ENCODE measurements around the gene TEAD2.
A peak's percentile ranks its signal among the peaks of the same experiment; 100 is the strongest.
"Not testable (repeated sequence)": the region's sequence is repeated elsewhere in the genome, so short reads cannot be mapped to it uniquely, and the experiment has no call there.

TEAD2 gene

GRCh38 chr19:49301165-49301865 is 60.9 kb downstream of the TEAD2 start:
- DNase-seq = peak; percentile 76
- Mint-ChIP-seq H3K27ac (no peak overlapping the region), H3K4me1 (peaks cover 10% of the 10 kb centered on the region), H3K4me3 (peak overlapping the region in 1 of 2 donors; percentile 41), H3K9me3 (no peaks in the 10 kb centered on the region), H3K27me3 (no peaks in the 10 kb centered on the region)
- ATAC-seq = peak; percentile 99

- H3K9me3 Mint-ChIP-seq = not testable (repeated sequence)
Observed at GRCh38 chr19:49298653-49299052, 63.6 kb downstream of the TEAD2 start.

DNA sequence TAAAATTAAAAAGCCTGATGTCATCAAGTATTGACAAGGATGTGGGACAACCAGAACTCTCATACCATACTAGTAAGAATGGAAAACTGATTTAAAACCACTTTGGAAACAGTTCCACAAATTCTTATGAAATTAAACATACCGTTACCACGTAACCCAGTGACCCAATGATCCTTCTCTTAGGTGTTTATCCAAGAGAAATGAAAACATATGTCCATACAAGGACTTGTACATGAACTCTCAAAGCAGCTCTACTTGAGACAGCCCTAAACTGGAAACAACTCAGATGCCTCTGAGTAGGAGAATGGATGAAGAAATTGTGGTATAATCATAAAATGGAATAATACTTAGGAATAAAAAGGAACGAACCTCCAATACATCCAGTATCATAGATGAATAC is 64.8 kb downstream of the TEAD2 start:
- Mint-ChIP-seq H3K27ac (no peak overlapping the region), H3K4me1 (peaks cover 10% of the 10 kb centered on the region), H3K27me3 (no peaks in the 10 kb centered on the region), H3K4me3 (no peak overlapping the region), H3K9me3 (no peaks in the 10 kb centered on the region)
- ATAC-seq = no peak
- no peak for DNase-seq

More at GRCh38 chr19:49298653-49299052, 63.6 kb downstream of the TEAD2 start:
- H3K4me1 Mint-ChIP-seq, H3K27ac Mint-ChIP-seq, DNase-seq, ATAC-seq, H3K27me3 Mint-ChIP-seq, H3K4me3 Mint-ChIP-seq: not testable (repeated sequence)

DNA sequence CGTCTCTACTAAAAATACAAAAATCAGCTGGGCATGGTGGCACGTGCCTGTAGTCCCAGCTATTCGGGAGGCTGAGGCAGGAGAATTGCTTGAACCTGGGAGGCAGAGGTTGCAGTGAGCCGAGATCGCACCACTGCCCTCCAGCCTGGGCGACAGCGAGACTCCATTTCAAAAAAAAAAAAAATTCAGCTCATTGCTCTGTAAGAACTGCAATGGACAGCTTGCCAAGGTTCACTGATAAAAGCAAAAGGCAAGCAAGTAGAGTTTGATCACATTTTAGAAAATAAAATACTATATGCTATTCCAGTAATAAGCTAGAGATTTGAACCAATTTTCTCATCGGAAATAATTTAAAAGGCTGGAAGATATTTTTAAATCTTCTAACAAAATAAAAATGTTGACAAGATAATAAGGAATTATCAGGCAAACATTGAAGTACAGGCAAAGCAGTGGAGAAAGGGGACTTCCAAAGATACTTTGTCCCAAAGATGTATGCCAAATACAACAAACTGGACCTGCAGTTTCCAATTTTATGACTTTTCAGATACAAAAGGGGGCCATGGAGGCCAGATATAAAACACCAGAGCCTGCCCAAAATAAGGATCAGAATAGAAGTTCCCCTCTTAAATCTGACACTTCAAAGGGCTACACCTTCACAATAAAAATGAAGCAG is 66.9 kb downstream of the TEAD2 start:
- Mint-ChIP-seq H3K27ac (no peak overlapping the region), H3K4me1 (no peaks in the 10 kb centered on the region), H3K4me3 (no peak overlapping the region), H3K27me3 (no peaks in the 10 kb centered on the region), H3K9me3 (no peaks in the 10 kb centered on the region)
- ATAC-seq (no peak), DNase-seq (no peak)

DNA sequence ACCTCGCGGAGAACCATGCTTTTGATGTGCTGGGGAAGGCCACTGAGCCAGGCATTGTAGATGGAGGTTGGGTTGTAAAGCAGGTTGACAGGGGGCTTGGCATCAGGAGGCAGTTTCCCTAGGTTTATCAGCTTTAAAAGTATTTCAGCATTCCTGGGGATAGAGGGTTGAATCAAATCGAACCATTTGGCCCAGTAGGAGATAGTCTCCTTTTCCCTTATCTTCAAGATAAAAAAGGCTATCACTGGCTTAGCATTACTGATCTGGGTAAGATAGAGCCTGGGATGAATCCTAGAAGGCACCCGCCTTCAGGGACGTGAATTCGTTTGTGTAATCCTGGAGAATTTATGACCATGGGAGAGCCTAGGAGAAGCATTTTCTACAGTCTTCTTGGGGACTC is 67.8 kb downstream of the TEAD2 start:
- Mint-ChIP-seq H3K27me3 (no peaks in the 10 kb centered on the region), H3K4me3 (no peak overlapping the region), H3K4me1 (no peaks in the 10 kb centered on the region), H3K27ac (no peak overlapping the region), H3K9me3 (no peaks in the 10 kb centered on the region)
- ATAC-seq = no peak
- no peak for DNase-seq
